HEK293T (cell line): ENCODE results near the gene GALNT16.

Experiments used
- CTCF ChIA-PET: fragments of 350-600 bp; formaldehyde crosslinking; extraction: SDS; loops from one replicate; lab custom pipeline; 2021; ENCODE audit warnings: antibody characterized with exemption, inconsistent platforms; lab: Yijun Ruan, JAX
- POLR2A ChIA-PET: fragments of 350-600 bp; formaldehyde crosslinking; extraction: SDS; loops from one replicate; lab custom pipeline; 2020; ENCODE audit warnings: antibody characterized with exemption, inconsistent platforms; lab: Yijun Ruan, JAX
- DNase-seq: peaks from one replicate; pipeline ENCODE4 v3.0.0; 2012; ENCODE audit warnings: mixed read lengths; ENCODE audit errors: extremely low spot score
- ARNT ChIP-seq: fragments of 450-650 bp; IDR thresholded peaks from 2 replicates; pipeline ENCODE4 v1.6.1; 2017; ENCODE audit warnings: mild to moderate bottlenecking
- BHLHE40 ChIP-seq: fragments of 450-650 bp; IDR thresholded peaks from 2 replicates; pipeline ENCODE4 v1.6.1; 2016; ENCODE audit warnings: mild to moderate bottlenecking, moderate library complexity, borderline replicate concordance
- CTBP1 ChIP-seq: fragments of 450-650 bp; IDR thresholded peaks from 2 replicates; pipeline ENCODE4 v1.6.1; 2016; ENCODE audit warnings: borderline replicate concordance
- ELF4 ChIP-seq: fragments of 450-650 bp; IDR thresholded peaks from 2 replicates; pipeline ENCODE4 v1.6.1; 2017; ENCODE audit warnings: antibody characterized with exemption
- FOXA1 ChIP-seq: fragments of 450-650 bp; IDR thresholded peaks from 2 replicates; pipeline ENCODE4 v1.6.1; 2016; ENCODE audit warnings: mild to moderate bottlenecking
- FOXK2 ChIP-seq: fragments of 450-650 bp; IDR thresholded peaks from 2 replicates; pipeline ENCODE4 v1.6.1; 2016; ENCODE audit warnings: mild to moderate bottlenecking
- HDGF ChIP-seq: fragments of 450-650 bp; IDR thresholded peaks from 2 replicates; pipeline ENCODE4 v1.6.1; 2017; ENCODE audit warnings: antibody characterized with exemption, borderline replicate concordance
- L3MBTL2 ChIP-seq: fragments of 450-650 bp; conservative IDR thresholded peaks from 2 replicates; pipeline ENCODE4 v1.6.1; 2016; ENCODE audit warnings: mild to moderate bottlenecking
- LEF1 ChIP-seq: fragments of 450-650 bp; IDR thresholded peaks from 2 replicates; pipeline ENCODE4 v1.6.1; 2017; ENCODE audit warnings: mild to moderate bottlenecking, borderline replicate concordance
- NFRKB ChIP-seq: fragments of 450-650 bp; IDR thresholded peaks from 2 replicates; pipeline ENCODE4 v1.6.1; 2016; ENCODE audit warnings: mild to moderate bottlenecking, moderate library complexity
- PKNOX1 ChIP-seq: fragments of 450-650 bp; IDR thresholded peaks from 2 replicates; pipeline ENCODE4 v1.6.1; 2016
- SP1 ChIP-seq: fragments of 450-650 bp; IDR thresholded peaks from 2 replicates; pipeline ENCODE4 v1.6.1; 2017
- SUZ12 ChIP-seq: fragments of 450-650 bp; IDR thresholded peaks from 2 replicates; pipeline ENCODE4 v1.6.1; 2016; ENCODE audit warnings: mild to moderate bottlenecking
- TARDBP ChIP-seq: fragments of 450-650 bp; IDR thresholded peaks from 2 replicates; pipeline ENCODE4 v1.6.1; 2016
- ZNF384 ChIP-seq: fragments of 450-650 bp; IDR thresholded peaks from 2 replicates; pipeline ENCODE4 v1.6.1; 2016

The GALNT16 gene

GRCh38 chr14:69247676-69248440 lies 12.1 kb upstream of the GALNT16 start:
- TF ChIP-seq NFRKB, result no peak
- no peak for TF ChIP-seq LEF1
- TF ChIP-seq L3MBTL2, result no peak
- no peak for TF ChIP-seq FOXA1
- TF ChIP-seq PKNOX1, result no peak
- no peak for TF ChIP-seq SP1
- no peak for TF ChIP-seq SUZ12
- CTCF ChIA-PET, result interaction anchor here (0.9 kb wide), 1 partner anchor 9 kb away, joined by 3 read pairs; no protein-coding TSS in a partner anchor
- DNase-seq, result no peak
- POLR2A ChIA-PET, result no interaction called here

- no peak for DNase-seq
- TF ChIP-seq NFRKB (no peak), HDGF (no peak), FOXA1 (no peak), ZNF384 (no peak)
- CTCF ChIA-PET, result no interaction called here
- POLR2A ChIA-PET, result no interaction called here
These were observed 10.4 kb upstream of the GALNT16 start for GRCh38 chr14:69249603-69250002.

- ChIA-PET POLR2A (no interaction called here), CTCF (no interaction called here)
- DNase-seq, result no peak
- no peak for TF ChIP-seq ARNT
- no peak for TF ChIP-seq NFRKB
- TF ChIP-seq HDGF, result no peak
These were observed 7.1 kb upstream of the GALNT16 start for GRCh38 chr14:69252851-69253250.

GRCh38 chr14:69259168-69259526 lies 811 bp upstream of the GALNT16 start:
- POLR2A ChIA-PET, result interaction anchor here (1.0 to 1.8 kb wide), 2 partner anchors 78 to 98 kb away, joined by 3 to 5 read pairs; no protein-coding TSS in a partner anchor
- TF ChIP-seq TARDBP (no peak), BHLHE40 (no peak), L3MBTL2 (peak; percentile 44; the same call in 1 of the 2 replicates)
- CTCF ChIA-PET, result interaction anchor here (0.5 to 2.1 kb wide), 7 partner anchors 16 to 434 kb away, joined by 3 to 7 read pairs (median 3); no protein-coding TSS in a partner anchor
- DNase-seq, result no peak

- CTCF ChIA-PET, result interaction anchor here (0.5 to 2.1 kb wide), 8 partner anchors 17 to 199 kb away, joined by 3 to 7 read pairs (median 4); no protein-coding TSS in a partner anchor
- peak; percentile 52 for DNase-seq
- no peak for TF ChIP-seq ARNT
- no peak for TF ChIP-seq ELF4
- TF ChIP-seq LEF1, result no peak
- no peak for TF ChIP-seq HDGF
- TF ChIP-seq L3MBTL2, result 0 out of 2 replicates have a peak, but pooled peaks have one; percentile 27
- POLR2A ChIA-PET, result interaction anchor here (0.9 to 1.8 kb wide), 2 partner anchors 97 to 138 kb away, joined by 4 to 5 read pairs; partner anchors contain the start of genes ERH and SLC39A9
These were observed 367 bp downstream of the GALNT16 start for GRCh38 chr14:69260190-69260860.

- DNase-seq, result peak; percentile 82
- ChIA-PET POLR2A (interaction anchor here (1.8 kb wide), 1 partner anchor 96 kb away, joined by 5 read pairs; no protein-coding TSS in a partner anchor), CTCF (interaction anchor here (0.5 to 2.5 kb wide), 8 partner anchors 14 to 199 kb away, joined by 3 to 13 read pairs (median 4); no protein-coding TSS in a partner anchor)
- TF ChIP-seq ARNT (no peak), NFRKB (no peak), BHLHE40 (no peak), LEF1 (no peak), PKNOX1 (no peak), ZNF384 (no peak), TARDBP (no peak), FOXA1 (no peak), ELF4 (no peak), FOXK2 (no peak), SUZ12 (no peak), SP1 (no peak), CTBP1 (no peak), L3MBTL2 (no peak)
These were observed 1.1 kb downstream of the GALNT16 start for GRCh38 chr14:69260861-69261564.
